Liver (tissue), 3 donors: ENCODE data around the gene TMEM61.
A peak's percentile ranks its signal among the peaks of the same experiment; 100 is the strongest.

ENCODE experiments used
- EGR1 ChIP-seq, 2 donors: IDR thresholded peaks; 2 replicates each; pipeline ENCODE4 v1.6.1; 2016 to 2018; ENCODE audit warnings: antibody characterized with exemption in 2 of 2, low read depth in 2 of 2
- GABPA ChIP-seq, 2 donors: IDR thresholded peaks in 1 of 2; conservative IDR thresholded peaks in 1 of 2; 2 replicates each; pipeline ENCODE4 v1.6.1; 2016; ENCODE audit warnings: antibody characterized with exemption in 2 of 2, mild to moderate bottlenecking in 1 of 2, moderate library complexity in 1 of 2
- REST ChIP-seq: IDR thresholded peaks from 2 replicates; pipeline ENCODE4 v1.6.1; 2016; ENCODE audit warnings: antibody characterized with exemption, mild to moderate bottlenecking
- SP1 ChIP-seq: IDR thresholded peaks from 2 replicates; pipeline ENCODE4 v1.6.1; 2018; ENCODE audit warnings: antibody characterized with exemption, mild to moderate bottlenecking
- TF ChIP-seq, protein P1 (sequence below): fragments of 150-350 bp; IDR thresholded peaks from 2 replicates; pipeline ENCODE4 v1.5.1; 2017; ENCODE audit warnings: improper control_type of control experiment, low read depth, low read length; ENCODE audit not compliant: missing input control
- TF ChIP-seq, protein P2 (sequence below): IDR thresholded peaks from 2 replicates; pipeline ENCODE4 v1.6.1; 2016; ENCODE audit warnings: antibody characterized with exemption
- donor health status: healthy.
- donor health status: healthy.

GRCh38 chr1:54996359-54996868, 16.0 kb downstream of the TMEM61 start:
- TF ChIP-seq, protein P1, sequence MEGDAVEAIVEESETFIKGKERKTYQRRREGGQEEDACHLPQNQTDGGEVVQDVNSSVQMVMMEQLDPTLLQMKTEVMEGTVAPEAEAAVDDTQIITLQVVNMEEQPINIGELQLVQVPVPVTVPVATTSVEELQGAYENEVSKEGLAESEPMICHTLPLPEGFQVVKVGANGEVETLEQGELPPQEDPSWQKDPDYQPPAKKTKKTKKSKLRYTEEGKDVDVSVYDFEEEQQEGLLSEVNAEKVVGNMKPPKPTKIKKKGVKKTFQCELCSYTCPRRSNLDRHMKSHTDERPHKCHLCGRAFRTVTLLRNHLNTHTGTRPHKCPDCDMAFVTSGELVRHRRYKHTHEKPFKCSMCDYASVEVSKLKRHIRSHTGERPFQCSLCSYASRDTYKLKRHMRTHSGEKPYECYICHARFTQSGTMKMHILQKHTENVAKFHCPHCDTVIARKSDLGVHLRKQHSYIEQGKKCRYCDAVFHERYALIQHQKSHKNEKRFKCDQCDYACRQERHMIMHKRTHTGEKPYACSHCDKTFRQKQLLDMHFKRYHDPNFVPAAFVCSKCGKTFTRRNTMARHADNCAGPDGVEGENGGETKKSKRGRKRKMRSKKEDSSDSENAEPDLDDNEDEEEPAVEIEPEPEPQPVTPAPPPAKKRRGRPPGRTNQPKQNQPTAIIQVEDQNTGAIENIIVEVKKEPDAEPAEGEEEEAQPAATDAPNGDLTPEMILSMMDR, result peak; percentile 65
- TF ChIP-seq, protein P2, sequence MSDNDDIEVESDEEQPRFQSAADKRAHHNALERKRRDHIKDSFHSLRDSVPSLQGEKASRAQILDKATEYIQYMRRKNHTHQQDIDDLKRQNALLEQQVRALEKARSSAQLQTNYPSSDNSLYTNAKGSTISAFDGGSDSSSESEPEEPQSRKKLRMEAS, result no peak
- TF ChIP-seq GABPA (IDR thresholded peaks at IDR 0.05 in 1 of 2, conservative IDR thresholded peaks at IDR 0.05 in 1 of 2) (no peak), REST (no peak), EGR1 (IDR thresholded peaks at IDR 0.05; ENCODE audit: low read depth in 2 of 2) (no peak), SP1 (no peak)
